HEK293 (cell line): ENCODE data around the gene CCR3.

Experiments used
- CTCF ChIA-PET: fragments of 350-600 bp; formaldehyde crosslinking; extraction: SDS; loops from one replicate; lab custom pipeline; 2021; ENCODE audit warnings: antibody characterized with exemption; lab: Yijun Ruan, JAX
- POLR2A ChIA-PET: fragments of 300-600 bp; formaldehyde crosslinking; extraction: SDS; loops from one replicate; lab custom pipeline; 2020; ENCODE audit warnings: antibody characterized with exemption, inconsistent platforms; lab: Yijun Ruan, JAX
- H3K27ac ChIP-seq: fragments of 200-500 bp; sonication (Bioruptor generic); 2 replicates; pipeline ENCODE4 v1.5.1; 2014; ENCODE audit warnings: low read depth, low read length, control low read depth, inconsistent platforms; ENCODE audit errors: extremely low read depth
- H3K36me3 ChIP-seq, 2 experiments: fragments of 200-500 bp in 1 of 2; sonication (Bioruptor generic) in 1 of 2; 1 replicate in 1 of 2; 2 replicates in 1 of 2; pipeline ENCODE4 v1.5.1; 2014 to 2017; ENCODE audit warnings: inconsistent platforms in 2 of 2, low read length in 2 of 2; ENCODE audit not compliant: control insufficient read depth in 2 of 2, insufficient read depth in 1 of 2
- H3K4me1 ChIP-seq: fragments of 200-500 bp; sonication (Bioruptor generic); 2 replicates; pipeline ENCODE4 v1.5.1; 2014; ENCODE audit warnings: mild to moderate bottlenecking, low read length, inconsistent platforms; ENCODE audit not compliant: control insufficient read depth, insufficient read depth
- H3K4me3 ChIP-seq: 2 replicates; pipeline ENCODE4 v1.5.1; 2011; ENCODE audit warnings: low read depth, mild to moderate bottlenecking, control low read depth, low read length, moderate library complexity
- H3K9me3 ChIP-seq: fragments of 200-500 bp; sonication (Bioruptor generic); 2 replicates; pipeline ENCODE4 v1.5.1; 2014; ENCODE audit warnings: low read depth, low read length, inconsistent platforms; ENCODE audit not compliant: control insufficient read depth, insufficient read depth
- ELK4 ChIP-seq: IDR thresholded peaks from 2 replicates; pipeline ENCODE4 v1.6.1; 2011; ENCODE audit warnings: mild to moderate bottlenecking, low read depth, low read length, borderline replicate concordance
- HOXA7 ChIP-seq: sonication (generic); formaldehyde crosslinking; IDR thresholded peaks from 2 replicates; pipeline ENCODE4 v1.8.1; 2022; ENCODE audit warnings: missing genetic modification reagents, borderline replicate concordance
- IKZF3 ChIP-seq: fragments of 450-650 bp; IDR thresholded peaks from 2 replicates; pipeline ENCODE4 v1.5.0; 2018; ENCODE audit warnings: missing biosample characterization, mild to moderate bottlenecking, missing genetic modification characterization, moderate library complexity
- OVOL3 ChIP-seq: fragments of 450-650 bp; formaldehyde crosslinking; IDR thresholded peaks from 2 replicates; pipeline ENCODE4 v1.5.1; 2016; ENCODE audit warnings: missing biosample characterization, missing genetic modification characterization
- ZBTB26 ChIP-seq: fragments of 450-650 bp; formaldehyde crosslinking; optimal IDR thresholded peaks from 2 replicates; pipeline ENCODE3; 2016; ENCODE audit warnings: missing biosample characterization, mild to moderate bottlenecking, missing genetic modification characterization
- ZBTB7A ChIP-seq: fragments of 450-650 bp; formaldehyde crosslinking; IDR thresholded peaks from 2 replicates; pipeline ENCODE4 v1.5.1; 2016; ENCODE audit warnings: low read depth, missing biosample characterization, missing genetic modification characterization
- ZNF132 ChIP-seq: fragments of 450-650 bp; formaldehyde crosslinking; IDR thresholded peaks from 2 replicates; pipeline ENCODE4 v1.5.1; 2017; ENCODE audit warnings: missing biosample characterization, missing genetic modification characterization, borderline replicate concordance
- ZNF146 ChIP-seq: fragments of 450-650 bp; formaldehyde crosslinking; IDR thresholded peaks from 2 replicates; pipeline ENCODE4 v1.5.1; 2016; ENCODE audit warnings: missing biosample characterization, missing genetic modification characterization
- ZNF239 ChIP-seq: fragments of 450-650 bp; formaldehyde crosslinking; IDR thresholded peaks from 2 replicates; pipeline ENCODE4 v1.5.1; 2016; ENCODE audit warnings: missing biosample characterization, missing genetic modification characterization
- ZNF24 ChIP-seq: fragments of 450-650 bp; formaldehyde crosslinking; IDR thresholded peaks from 2 replicates; pipeline ENCODE4 v1.5.1; 2016; ENCODE audit warnings: missing biosample characterization, missing genetic modification characterization
- ZNF433 ChIP-seq: fragments of 450-650 bp; formaldehyde crosslinking; IDR thresholded peaks from 2 replicates; pipeline ENCODE4 v1.5.1; 2016; ENCODE audit warnings: missing biosample characterization, missing genetic modification characterization, low read depth
- ZNF529 ChIP-seq: fragments of 450-650 bp; formaldehyde crosslinking; IDR thresholded peaks from 2 replicates; pipeline ENCODE4 v1.5.1; 2017; ENCODE audit warnings: missing genetic modification characterization, missing biosample characterization; ENCODE audit not compliant: insufficient replicate concordance
- ZNF544 ChIP-seq: fragments of 450-650 bp; formaldehyde crosslinking; IDR thresholded peaks from 2 replicates; pipeline ENCODE4 v1.5.0; 2017; ENCODE audit warnings: missing biosample characterization, missing genetic modification characterization
- ZNF549 ChIP-seq: fragments of 450-650 bp; IDR thresholded peaks from 2 replicates; pipeline ENCODE4 v1.5.1; 2018; ENCODE audit warnings: missing biosample characterization, missing genetic modification characterization, mild to moderate bottlenecking, inconsistent platforms, moderate library complexity
- ZNF664 ChIP-seq: fragments of 450-650 bp; formaldehyde crosslinking; IDR thresholded peaks from 2 replicates; pipeline ENCODE4 v1.5.1; 2016; ENCODE audit warnings: missing biosample characterization, missing genetic modification characterization
- ZNF785 ChIP-seq: fragments of 450-650 bp; formaldehyde crosslinking; IDR thresholded peaks from 2 replicates; pipeline ENCODE4 v1.5.1; 2016; ENCODE audit warnings: missing biosample characterization, missing genetic modification characterization
- ZSCAN18 ChIP-seq: fragments of 450-650 bp; formaldehyde crosslinking; IDR thresholded peaks from 2 replicates; pipeline ENCODE4 v1.5.1; 2016; ENCODE audit warnings: missing biosample characterization, missing genetic modification characterization
- TF ChIP-seq, protein P1 (sequence below): fragments of 450-650 bp; formaldehyde crosslinking; IDR thresholded peaks from 2 replicates; pipeline ENCODE4 v1.5.1; 2016; ENCODE audit warnings: missing biosample characterization, missing genetic modification characterization
- TF ChIP-seq, protein P2 (sequence below): fragments of 450-650 bp; formaldehyde crosslinking; IDR thresholded peaks from 2 replicates; pipeline ENCODE4 v1.5.1; 2016; ENCODE audit warnings: missing biosample characterization, missing genetic modification characterization, borderline replicate concordance

CCR3 gene

DNA sequence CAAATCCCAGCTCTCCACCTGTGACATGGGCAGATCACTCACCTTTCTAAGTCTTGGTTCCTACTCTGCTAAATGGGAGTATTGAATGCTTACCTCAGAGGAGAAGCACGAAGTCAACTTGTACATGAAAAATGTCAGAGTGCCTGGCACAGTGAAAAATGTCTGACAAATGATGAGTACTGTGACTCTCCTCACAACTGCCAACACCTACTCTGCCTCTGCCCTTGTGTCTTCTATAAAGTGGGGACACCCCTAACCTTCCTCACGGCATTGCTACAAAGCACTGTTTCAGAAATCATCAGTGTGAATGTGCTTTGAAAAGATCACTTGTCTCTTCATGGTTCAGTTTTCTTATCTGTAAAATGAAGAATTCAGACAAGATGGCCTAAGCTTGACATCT is 33.2 kb upstream of the CCR3 start:
- POLR2A ChIA-PET, result no interaction called here
- Histone ChIP-seq H3K9me3 (no peaks in the 10 kb centered on the region), H3K4me3 (no peak overlapping the region), H3K36me3 (no peaks in the 10 kb centered on the region), H3K27ac (no peak overlapping the region), H3K4me1 (no peaks in the 10 kb centered on the region)
- TF ChIP-seq, protein P1, sequence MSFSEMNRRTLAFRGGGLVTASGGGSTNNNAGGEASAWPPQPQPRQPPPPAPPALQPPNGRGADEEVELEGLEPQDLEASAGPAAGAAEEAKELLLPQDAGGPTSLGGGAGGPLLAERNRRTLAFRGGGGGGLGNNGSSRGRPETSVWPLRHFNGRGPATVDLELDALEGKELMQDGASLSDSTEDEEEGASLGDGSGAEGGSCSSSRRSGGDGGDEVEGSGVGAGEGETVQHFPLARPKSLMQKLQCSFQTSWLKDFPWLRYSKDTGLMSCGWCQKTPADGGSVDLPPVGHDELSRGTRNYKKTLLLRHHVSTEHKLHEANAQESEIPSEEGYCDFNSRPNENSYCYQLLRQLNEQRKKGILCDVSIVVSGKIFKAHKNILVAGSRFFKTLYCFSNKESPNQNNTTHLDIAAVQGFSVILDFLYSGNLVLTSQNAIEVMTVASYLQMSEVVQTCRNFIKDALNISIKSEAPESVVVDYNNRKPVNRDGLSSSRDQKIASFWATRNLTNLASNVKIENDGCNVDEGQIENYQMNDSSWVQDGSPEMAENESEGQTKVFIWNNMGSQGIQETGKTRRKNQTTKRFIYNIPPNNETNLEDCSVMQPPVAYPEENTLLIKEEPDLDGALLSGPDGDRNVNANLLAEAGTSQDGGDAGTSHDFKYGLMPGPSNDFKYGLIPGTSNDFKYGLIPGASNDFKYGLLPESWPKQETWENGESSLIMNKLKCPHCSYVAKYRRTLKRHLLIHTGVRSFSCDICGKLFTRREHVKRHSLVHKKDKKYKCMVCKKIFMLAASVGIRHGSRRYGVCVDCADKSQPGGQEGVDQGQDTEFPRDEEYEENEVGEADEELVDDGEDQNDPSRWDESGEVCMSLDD, result no peak
- TF ChIP-seq HOXA7 (CRISPR knock-in tag), result no peak
- TF ChIP-seq ZNF529 (tag by site-specific recombination), result no peak
- TF ChIP-seq ZNF544 (tag by site-specific recombination), result no peak
- TF ChIP-seq ZBTB26 (tag by site-specific recombination), result no peak
- TF ChIP-seq, protein P2, sequence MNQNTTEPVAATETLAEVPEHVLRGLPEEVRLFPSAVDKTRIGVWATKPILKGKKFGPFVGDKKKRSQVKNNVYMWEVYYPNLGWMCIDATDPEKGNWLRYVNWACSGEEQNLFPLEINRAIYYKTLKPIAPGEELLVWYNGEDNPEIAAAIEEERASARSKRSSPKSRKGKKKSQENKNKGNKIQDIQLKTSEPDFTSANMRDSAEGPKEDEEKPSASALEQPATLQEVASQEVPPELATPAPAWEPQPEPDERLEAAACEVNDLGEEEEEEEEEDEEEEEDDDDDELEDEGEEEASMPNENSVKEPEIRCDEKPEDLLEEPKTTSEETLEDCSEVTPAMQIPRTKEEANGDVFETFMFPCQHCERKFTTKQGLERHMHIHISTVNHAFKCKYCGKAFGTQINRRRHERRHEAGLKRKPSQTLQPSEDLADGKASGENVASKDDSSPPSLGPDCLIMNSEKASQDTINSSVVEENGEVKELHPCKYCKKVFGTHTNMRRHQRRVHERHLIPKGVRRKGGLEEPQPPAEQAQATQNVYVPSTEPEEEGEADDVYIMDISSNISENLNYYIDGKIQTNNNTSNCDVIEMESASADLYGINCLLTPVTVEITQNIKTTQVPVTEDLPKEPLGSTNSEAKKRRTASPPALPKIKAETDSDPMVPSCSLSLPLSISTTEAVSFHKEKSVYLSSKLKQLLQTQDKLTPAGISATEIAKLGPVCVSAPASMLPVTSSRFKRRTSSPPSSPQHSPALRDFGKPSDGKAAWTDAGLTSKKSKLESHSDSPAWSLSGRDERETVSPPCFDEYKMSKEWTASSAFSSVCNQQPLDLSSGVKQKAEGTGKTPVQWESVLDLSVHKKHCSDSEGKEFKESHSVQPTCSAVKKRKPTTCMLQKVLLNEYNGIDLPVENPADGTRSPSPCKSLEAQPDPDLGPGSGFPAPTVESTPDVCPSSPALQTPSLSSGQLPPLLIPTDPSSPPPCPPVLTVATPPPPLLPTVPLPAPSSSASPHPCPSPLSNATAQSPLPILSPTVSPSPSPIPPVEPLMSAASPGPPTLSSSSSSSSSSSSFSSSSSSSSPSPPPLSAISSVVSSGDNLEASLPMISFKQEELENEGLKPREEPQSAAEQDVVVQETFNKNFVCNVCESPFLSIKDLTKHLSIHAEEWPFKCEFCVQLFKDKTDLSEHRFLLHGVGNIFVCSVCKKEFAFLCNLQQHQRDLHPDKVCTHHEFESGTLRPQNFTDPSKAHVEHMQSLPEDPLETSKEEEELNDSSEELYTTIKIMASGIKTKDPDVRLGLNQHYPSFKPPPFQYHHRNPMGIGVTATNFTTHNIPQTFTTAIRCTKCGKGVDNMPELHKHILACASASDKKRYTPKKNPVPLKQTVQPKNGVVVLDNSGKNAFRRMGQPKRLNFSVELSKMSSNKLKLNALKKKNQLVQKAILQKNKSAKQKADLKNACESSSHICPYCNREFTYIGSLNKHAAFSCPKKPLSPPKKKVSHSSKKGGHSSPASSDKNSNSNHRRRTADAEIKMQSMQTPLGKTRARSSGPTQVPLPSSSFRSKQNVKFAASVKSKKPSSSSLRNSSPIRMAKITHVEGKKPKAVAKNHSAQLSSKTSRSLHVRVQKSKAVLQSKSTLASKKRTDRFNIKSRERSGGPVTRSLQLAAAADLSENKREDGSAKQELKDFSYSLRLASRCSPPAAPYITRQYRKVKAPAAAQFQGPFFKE (tag by site-specific recombination), result no peak
- TF ChIP-seq IKZF3 (tag by site-specific recombination), result no peak
- TF ChIP-seq ZNF549 (tag by site-specific recombination), result no peak
- no peak for TF ChIP-seq ZNF146
- no peak for TF ChIP-seq ZNF24 (tag by site-specific recombination)
- no peak for TF ChIP-seq ZNF785 (tag by site-specific recombination)
- TF ChIP-seq ELK4, result no peak
- no peak for TF ChIP-seq OVOL3 (tag by site-specific recombination)
- no peak for TF ChIP-seq ZNF132
- TF ChIP-seq ZBTB7A (tag by site-specific recombination), result no peak
- TF ChIP-seq ZNF664, result no peak
- TF ChIP-seq ZSCAN18 (tag by site-specific recombination), result no peak
- no peak for TF ChIP-seq ZNF239 (tag by site-specific recombination)
- TF ChIP-seq ZNF433 (tag by site-specific recombination), result no peak
- CTCF ChIA-PET, result interaction anchor here (0.8 to 2.8 kb wide), 9 partner anchors 8 to 168 kb away, joined by 3 to 24 read pairs (median 4); no protein-coding TSS in a partner anchor
